ENCODE measurements around the gene SCN1A.
"Not testable (repeated sequence)": the region's sequence is repeated elsewhere in the genome, so short reads cannot be mapped to it uniquely, and the experiment has no call there.

Gene SCN1A

DNA sequence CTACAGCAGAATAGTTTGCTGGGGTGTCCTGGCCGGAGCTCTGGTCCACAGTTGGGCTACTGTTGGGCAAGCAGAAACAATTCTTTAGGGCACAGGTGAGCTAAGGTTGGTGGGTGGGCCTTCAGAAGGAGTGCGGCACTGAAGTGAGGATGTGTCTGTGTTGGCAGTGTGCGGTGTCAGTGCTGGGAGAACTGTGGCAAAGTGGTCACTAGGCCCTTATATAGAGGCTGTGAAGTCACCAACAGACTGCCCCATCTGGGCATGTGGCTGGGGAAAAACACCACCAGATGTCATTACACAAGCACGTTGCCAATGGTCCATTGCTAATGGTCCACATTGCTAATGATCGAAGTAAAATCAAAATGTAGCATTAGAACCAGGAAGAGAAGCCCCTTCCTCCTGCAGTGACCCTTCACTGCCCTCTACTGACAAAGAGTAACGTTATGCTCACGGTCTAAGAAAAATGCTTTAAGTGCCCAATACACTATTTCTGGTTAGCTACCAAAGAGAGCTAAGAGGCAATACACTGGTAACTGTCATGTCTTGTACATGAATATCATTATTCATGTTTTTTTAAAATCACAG lies 21.3 kb downstream of the SCN1A start:
- no peaks in the 10 kb centered on the region for H3K27me3 ChIP-seq (ENCODE audit: control insufficient read depth in 1 of 2, insufficient read depth in 2 of 2, low read length in 2 of 2)
- peaks cover 0 to 3% of the 10 kb centered on the region in 2 donors for H3K9me3 ChIP-seq (ENCODE audit: control insufficient read depth in 2 of 2, low read length in 2 of 2)
- no peak overlapping the region for H3K27ac ChIP-seq (ENCODE audit: low read length)
- H3K36me3 ChIP-seq (ENCODE audit: control insufficient read depth in 2 of 2, insufficient read depth in 2 of 2, low read length in 2 of 2), result no peaks in the 10 kb centered on the region
- H3K4me1 ChIP-seq (ENCODE audit: control insufficient read depth, insufficient read depth, low read length), result no peaks in the 10 kb centered on the region
- no peak overlapping the region for H3K4me3 ChIP-seq (ENCODE audit: low read length in 2 of 2)
- H3K9ac ChIP-seq (ENCODE audit: low read length in 2 of 2), result no peak overlapping the region

DNA sequence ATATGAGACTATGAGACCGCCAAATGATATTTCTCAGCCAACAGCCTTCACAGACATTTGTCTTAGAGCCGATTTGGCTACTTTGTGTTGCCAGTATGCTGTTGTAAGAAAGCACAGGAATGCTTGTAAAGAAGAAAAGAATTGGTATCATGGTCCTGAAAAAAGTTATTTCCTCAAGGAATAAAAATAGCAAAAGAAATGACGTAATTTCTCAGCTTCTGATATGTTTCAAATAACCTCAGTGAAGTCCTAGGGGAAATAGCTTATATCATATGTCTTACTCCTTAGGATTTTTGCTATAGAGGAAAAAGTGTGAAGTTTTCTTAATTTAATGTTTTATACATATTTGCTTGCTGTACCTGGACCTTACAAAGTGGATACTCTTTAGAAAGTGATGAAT lies 23.0 kb downstream of the SCN1A start:
- Histone ChIP-seq H3K27ac (ENCODE audit: low read length) (no peak overlapping the region), H3K4me3 (ENCODE audit: low read length in 2 of 2) (no peak overlapping the region), H3K4me1 (ENCODE audit: control insufficient read depth, insufficient read depth, low read length) (no peaks in the 10 kb centered on the region), H3K9ac (ENCODE audit: low read length in 2 of 2) (no peak overlapping the region), H3K36me3 (ENCODE audit: control insufficient read depth in 2 of 2, insufficient read depth in 2 of 2, low read length in 2 of 2) (no peaks in the 10 kb centered on the region), H3K9me3 (ENCODE audit: control insufficient read depth in 2 of 2, low read length in 2 of 2) (no peaks in the 10 kb centered on the region), H3K27me3 (ENCODE audit: control insufficient read depth in 1 of 2, insufficient read depth in 2 of 2, low read length in 2 of 2) (no peaks in the 10 kb centered on the region)

DNA sequence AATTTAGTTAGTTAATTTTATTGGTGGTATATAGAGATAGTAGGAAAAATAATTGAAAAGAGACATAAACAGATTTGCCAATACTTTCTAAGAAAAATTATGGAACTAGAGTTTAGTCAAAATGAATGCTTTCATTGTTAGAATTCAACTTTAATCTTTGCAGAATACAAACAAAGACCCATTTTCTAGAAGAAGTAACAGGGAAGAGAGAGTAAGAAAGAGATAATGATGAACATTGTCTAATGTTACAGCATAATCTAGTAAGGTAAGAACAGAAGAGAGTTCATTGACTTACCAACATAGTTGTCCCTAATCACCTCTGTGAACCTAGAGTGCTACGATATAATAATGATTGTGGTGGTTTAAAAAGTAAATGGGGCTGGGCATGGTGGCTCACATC lies 23.7 kb downstream of the SCN1A start:
- H3K4me3 ChIP-seq (ENCODE audit: low read length in 2 of 2), result no peak overlapping the region
- no peaks in the 10 kb centered on the region for H3K4me1 ChIP-seq (ENCODE audit: control insufficient read depth, insufficient read depth, low read length)
- H3K36me3 ChIP-seq (ENCODE audit: control insufficient read depth in 2 of 2, insufficient read depth in 2 of 2, low read length in 2 of 2), result no peaks in the 10 kb centered on the region
- no peaks in the 10 kb centered on the region for H3K9me3 ChIP-seq (ENCODE audit: control insufficient read depth in 2 of 2, low read length in 2 of 2)
- no peaks in the 10 kb centered on the region for H3K27me3 ChIP-seq (ENCODE audit: control insufficient read depth in 1 of 2, insufficient read depth in 2 of 2, low read length in 2 of 2)
- H3K27ac ChIP-seq (ENCODE audit: low read length), result no peak overlapping the region
- no peak overlapping the region for H3K9ac ChIP-seq (ENCODE audit: low read length in 2 of 2)

DNA sequence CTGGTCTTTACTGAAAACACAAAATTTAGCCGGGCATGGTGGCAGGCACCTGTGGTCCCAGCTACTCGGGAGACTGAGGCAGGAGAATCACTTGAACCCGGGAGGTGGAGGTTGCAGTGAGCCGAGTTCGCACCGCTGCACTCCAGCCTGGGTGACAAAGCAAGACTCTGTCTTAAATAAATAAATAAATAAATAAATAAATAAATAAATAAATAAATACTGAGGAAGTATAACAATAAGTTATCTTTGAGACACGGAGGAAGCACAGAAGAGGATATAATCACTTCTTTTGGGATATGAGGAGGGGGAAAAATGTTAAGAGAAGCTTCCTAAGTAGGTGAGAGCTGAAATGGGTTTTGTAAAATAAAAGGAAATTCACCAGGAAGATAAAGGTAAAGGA lies 24.5 kb downstream of the SCN1A start:
- H3K36me3 ChIP-seq (ENCODE audit: control insufficient read depth in 2 of 2, insufficient read depth in 2 of 2, low read length in 2 of 2); H3K9me3 ChIP-seq (ENCODE audit: control insufficient read depth in 2 of 2, low read length in 2 of 2); H3K4me3 ChIP-seq (ENCODE audit: low read length in 2 of 2); H3K4me1 ChIP-seq (ENCODE audit: control insufficient read depth, insufficient read depth, low read length); H3K9ac ChIP-seq (ENCODE audit: low read length in 2 of 2); H3K27ac ChIP-seq (ENCODE audit: low read length); H3K27me3 ChIP-seq (ENCODE audit: control insufficient read depth in 1 of 2, insufficient read depth in 2 of 2, low read length in 2 of 2): not testable (repeated sequence)

DNA sequence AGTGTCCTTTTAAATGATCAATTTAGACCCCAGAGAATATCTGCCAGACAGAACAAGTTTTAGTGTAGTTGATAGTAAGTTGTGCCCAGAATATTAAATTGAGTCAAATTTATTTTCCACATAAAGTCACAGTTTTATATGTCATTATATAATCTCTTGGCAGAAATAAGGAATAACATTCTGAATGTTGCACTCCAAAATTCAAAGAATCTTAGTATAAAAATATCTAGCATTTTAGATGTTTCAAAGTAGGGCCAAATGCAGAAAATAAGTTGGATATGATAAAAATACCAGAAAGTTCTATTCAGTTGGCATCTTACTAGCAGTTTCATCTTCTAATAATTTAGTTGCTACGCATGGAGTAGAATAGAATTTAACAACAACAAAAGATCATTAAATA lies 33.5 kb downstream of the SCN1A start:
- Histone ChIP-seq H3K27me3 (ENCODE audit: control insufficient read depth in 1 of 2, insufficient read depth in 2 of 2, low read length in 2 of 2) (no peaks in the 10 kb centered on the region), H3K4me1 (ENCODE audit: control insufficient read depth, insufficient read depth, low read length) (no peaks in the 10 kb centered on the region), H3K36me3 (ENCODE audit: control insufficient read depth in 2 of 2, insufficient read depth in 2 of 2, low read length in 2 of 2) (no peaks in the 10 kb centered on the region), H3K9ac (ENCODE audit: low read length in 2 of 2) (no peak overlapping the region), H3K4me3 (ENCODE audit: low read length in 2 of 2) (no peak overlapping the region), H3K27ac (ENCODE audit: low read length) (no peak overlapping the region), H3K9me3 (ENCODE audit: control insufficient read depth in 2 of 2, low read length in 2 of 2) (no peaks in the 10 kb centered on the region)

DNA sequence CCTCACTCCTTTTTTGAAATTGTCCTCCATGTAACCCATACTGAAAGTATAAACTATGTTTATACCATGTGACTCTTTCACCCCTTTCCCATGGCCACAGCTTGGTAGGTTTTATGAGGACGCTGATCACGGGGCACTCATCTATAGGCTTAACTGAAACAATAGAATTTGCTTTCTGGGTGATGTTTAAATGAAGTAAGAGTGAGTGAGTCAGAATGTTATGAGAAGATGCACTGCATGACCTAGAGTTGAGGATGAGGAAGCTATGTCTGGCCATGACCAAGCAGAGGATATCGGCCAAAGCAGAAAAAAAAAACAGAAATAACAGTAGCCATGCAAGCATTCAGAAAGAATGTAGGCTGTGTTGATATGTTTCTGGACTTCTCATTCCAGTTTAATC lies 34.9 kb downstream of the SCN1A start:
- Histone ChIP-seq H3K9ac (ENCODE audit: low read length in 2 of 2) (no peak overlapping the region), H3K9me3 (ENCODE audit: control insufficient read depth in 2 of 2, low read length in 2 of 2) (no peaks in the 10 kb centered on the region), H3K36me3 (ENCODE audit: control insufficient read depth in 2 of 2, insufficient read depth in 2 of 2, low read length in 2 of 2) (no peaks in the 10 kb centered on the region)

DNA sequence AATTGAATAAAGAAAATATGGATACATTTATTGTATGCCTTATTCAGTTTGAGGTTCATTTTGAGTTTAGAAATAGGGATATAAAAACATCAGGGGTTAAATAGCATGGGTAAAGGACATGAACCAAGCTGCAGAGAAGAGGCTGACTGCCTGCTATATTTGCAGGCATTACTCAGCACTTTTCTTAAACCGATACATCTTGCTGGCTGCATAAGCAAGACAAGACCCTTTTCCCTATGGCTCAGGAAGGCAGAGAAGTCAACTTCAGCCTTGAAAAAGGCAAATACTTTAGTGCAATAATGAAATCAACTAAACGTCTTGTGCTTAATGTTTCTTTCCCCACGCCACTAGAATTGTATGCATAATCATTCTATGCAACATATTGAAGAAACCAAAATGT lies 36.4 kb downstream of the SCN1A start:
- H3K36me3 ChIP-seq (ENCODE audit: control insufficient read depth in 2 of 2, insufficient read depth in 2 of 2, low read length in 2 of 2), result no peaks in the 10 kb centered on the region
- no peak overlapping the region for H3K4me3 ChIP-seq (ENCODE audit: low read length in 2 of 2)
- H3K27me3 ChIP-seq (ENCODE audit: control insufficient read depth in 1 of 2, insufficient read depth in 2 of 2, low read length in 2 of 2), result no peaks in the 10 kb centered on the region
- H3K27ac ChIP-seq (ENCODE audit: low read length), result no peak overlapping the region
- no peaks in the 10 kb centered on the region for H3K9me3 ChIP-seq (ENCODE audit: control insufficient read depth in 2 of 2, low read length in 2 of 2)
- H3K9ac ChIP-seq (ENCODE audit: low read length in 2 of 2), result no peak overlapping the region
- H3K4me1 ChIP-seq (ENCODE audit: control insufficient read depth, insufficient read depth, low read length), result no peaks in the 10 kb centered on the region

More for the DNA sequence above, 34.9 kb downstream of the SCN1A start:
- Histone ChIP-seq H3K4me1 (ENCODE audit: control insufficient read depth, insufficient read depth, low read length) (no peaks in the 10 kb centered on the region), H3K27me3 (ENCODE audit: control insufficient read depth in 1 of 2, insufficient read depth in 2 of 2, low read length in 2 of 2) (no peaks in the 10 kb centered on the region), H3K4me3 (ENCODE audit: low read length in 2 of 2) (no peak overlapping the region), H3K27ac (ENCODE audit: low read length) (no peak overlapping the region)

DNA sequence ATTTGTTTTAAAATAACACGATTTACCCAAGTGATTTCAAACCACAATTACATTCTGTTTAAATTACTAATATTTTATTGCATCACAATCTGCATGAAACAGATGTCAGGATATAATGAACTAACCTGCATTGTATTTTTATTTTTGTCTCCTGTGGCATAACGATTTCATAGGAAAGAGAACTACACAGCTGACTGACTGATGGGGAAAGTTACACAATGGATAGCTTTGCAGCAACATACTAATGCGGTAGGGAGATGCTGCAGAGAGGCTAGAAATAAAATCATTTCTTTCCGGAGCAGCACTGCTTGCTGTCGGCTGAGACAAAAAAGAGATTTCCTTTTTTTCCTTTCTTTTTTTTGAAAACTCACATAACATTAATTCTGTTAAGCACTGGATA lies 36.9 kb downstream of the SCN1A start:
- no peak overlapping the region for H3K4me3 ChIP-seq (ENCODE audit: low read length in 2 of 2)
- H3K27ac ChIP-seq (ENCODE audit: low read length), result no peak overlapping the region
- no peaks in the 10 kb centered on the region for H3K9me3 ChIP-seq (ENCODE audit: control insufficient read depth in 2 of 2, low read length in 2 of 2)
- H3K4me1 ChIP-seq (ENCODE audit: control insufficient read depth, insufficient read depth, low read length), result no peaks in the 10 kb centered on the region
- H3K9ac ChIP-seq (ENCODE audit: low read length in 2 of 2), result no peak overlapping the region
- H3K27me3 ChIP-seq (ENCODE audit: control insufficient read depth in 1 of 2, insufficient read depth in 2 of 2, low read length in 2 of 2), result no peaks in the 10 kb centered on the region
- H3K36me3 ChIP-seq (ENCODE audit: control insufficient read depth in 2 of 2, insufficient read depth in 2 of 2, low read length in 2 of 2), result no peaks in the 10 kb centered on the region

DNA sequence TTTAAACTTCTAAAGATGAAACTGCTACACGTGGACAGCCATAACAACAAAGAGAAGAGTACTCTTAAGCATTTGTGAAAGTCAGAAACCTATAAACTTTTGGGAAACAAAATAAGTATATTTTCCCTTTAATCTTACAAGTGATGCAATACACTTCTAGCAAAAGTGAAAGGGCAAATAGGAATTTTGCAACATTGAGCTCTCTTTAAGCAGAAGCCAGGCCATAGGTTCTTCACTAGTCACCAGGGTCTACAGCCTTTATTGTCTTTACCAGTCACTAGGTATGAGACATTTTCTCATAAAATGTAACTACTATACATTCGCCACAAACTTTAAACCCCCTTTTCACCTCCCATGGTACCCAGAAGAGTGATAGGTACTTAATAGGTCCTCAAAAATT lies 37.5 kb downstream of the SCN1A start:
- H3K9me3 ChIP-seq (ENCODE audit: control insufficient read depth in 2 of 2, low read length in 2 of 2), result no peaks in the 10 kb centered on the region
- H3K4me1 ChIP-seq (ENCODE audit: control insufficient read depth, insufficient read depth, low read length), result no peaks in the 10 kb centered on the region
- no peaks in the 10 kb centered on the region for H3K36me3 ChIP-seq (ENCODE audit: control insufficient read depth in 2 of 2, insufficient read depth in 2 of 2, low read length in 2 of 2)
- H3K4me3 ChIP-seq (ENCODE audit: low read length in 2 of 2), result no peak overlapping the region
- H3K27me3 ChIP-seq (ENCODE audit: control insufficient read depth in 1 of 2, insufficient read depth in 2 of 2, low read length in 2 of 2), result no peaks in the 10 kb centered on the region
- no peak overlapping the region for H3K27ac ChIP-seq (ENCODE audit: low read length)
- no peak overlapping the region for H3K9ac ChIP-seq (ENCODE audit: low read length in 2 of 2)

DNA sequence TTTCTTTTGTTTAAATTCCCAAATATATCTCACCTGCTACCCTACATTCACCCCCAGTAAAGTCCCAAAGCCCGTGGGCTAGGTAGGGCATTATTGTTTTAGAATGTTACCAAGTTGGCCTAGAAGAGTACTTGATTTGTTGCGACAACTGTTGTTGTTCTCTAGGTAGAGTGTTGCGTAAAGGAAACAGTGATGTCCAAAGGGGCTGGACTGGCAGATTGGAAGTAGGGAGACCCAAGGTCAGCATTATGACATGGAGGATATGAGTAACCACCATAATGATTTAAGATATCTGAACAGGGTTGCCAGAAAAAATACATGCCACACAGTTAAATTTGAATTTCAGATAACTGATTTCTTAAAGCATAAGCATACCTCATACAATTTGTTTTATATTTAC lies 39.2 kb downstream of the SCN1A start:
- no peak overlapping the region for H3K9ac ChIP-seq (ENCODE audit: low read length in 2 of 2)
- no peaks in the 10 kb centered on the region for H3K4me1 ChIP-seq (ENCODE audit: control insufficient read depth, insufficient read depth, low read length)
- no peak overlapping the region for H3K4me3 ChIP-seq (ENCODE audit: low read length in 2 of 2)
- H3K9me3 ChIP-seq (ENCODE audit: control insufficient read depth in 2 of 2, low read length in 2 of 2), result no peaks in the 10 kb centered on the region
- no peaks in the 10 kb centered on the region for H3K27me3 ChIP-seq (ENCODE audit: control insufficient read depth in 1 of 2, insufficient read depth in 2 of 2, low read length in 2 of 2)
- no peaks in the 10 kb centered on the region for H3K36me3 ChIP-seq (ENCODE audit: control insufficient read depth in 2 of 2, insufficient read depth in 2 of 2, low read length in 2 of 2)
- H3K27ac ChIP-seq (ENCODE audit: low read length), result no peak overlapping the region

DNA sequence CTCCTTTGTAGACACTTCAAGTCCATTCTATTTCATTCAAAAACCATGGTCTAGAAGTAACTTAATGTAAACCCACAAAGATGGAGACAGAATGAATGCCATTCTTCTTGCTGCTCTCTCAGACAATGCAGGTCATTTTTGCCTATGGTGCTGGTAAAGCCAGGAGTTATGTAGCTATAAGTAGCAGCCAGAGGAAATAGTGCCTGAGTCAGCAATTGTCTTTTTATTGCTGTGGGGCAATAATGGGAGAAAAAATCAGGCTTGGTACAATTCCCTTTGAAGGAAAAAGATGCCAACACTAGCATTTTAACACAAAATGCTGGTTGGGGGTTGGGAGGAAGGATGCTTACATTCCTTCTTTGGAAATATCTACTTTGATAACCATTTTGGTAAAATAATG lies 43.5 kb downstream of the SCN1A start:
- no peaks in the 10 kb centered on the region for H3K9me3 ChIP-seq (ENCODE audit: control insufficient read depth in 2 of 2, low read length in 2 of 2)
- no peaks in the 10 kb centered on the region for H3K4me1 ChIP-seq (ENCODE audit: control insufficient read depth, insufficient read depth, low read length)
- no peaks in the 10 kb centered on the region for H3K36me3 ChIP-seq (ENCODE audit: control insufficient read depth in 2 of 2, insufficient read depth in 2 of 2, low read length in 2 of 2)
- H3K9ac ChIP-seq (ENCODE audit: low read length in 2 of 2), result no peak overlapping the region
- no peak overlapping the region for H3K27ac ChIP-seq (ENCODE audit: low read length)
- H3K27me3 ChIP-seq (ENCODE audit: control insufficient read depth in 1 of 2, insufficient read depth in 2 of 2, low read length in 2 of 2), result no peaks in the 10 kb centered on the region
- H3K4me3 ChIP-seq (ENCODE audit: low read length in 2 of 2), result no peak overlapping the region
